HEK293 (cell line): Measurements from ENCODE around the gene UFD1.
A peak's percentile ranks its signal among the peaks of the same experiment; 100 is the strongest.

Experiments used
- AEBP2 ChIP-seq: fragments of 450-650 bp; formaldehyde crosslinking; IDR thresholded peaks from 2 replicates; pipeline ENCODE4 v1.5.1; 2016; ENCODE audit warnings: missing biosample characterization, missing genetic modification characterization, borderline replicate concordance
- HOXC10 ChIP-seq: sonication (generic); formaldehyde crosslinking; IDR thresholded peaks from 2 replicates; pipeline ENCODE4 v1.8.1; 2023; ENCODE audit warnings: mild to moderate bottlenecking, missing genetic modification reagents
- PRDM4 ChIP-seq: fragments of 450-650 bp; formaldehyde crosslinking; IDR thresholded peaks from 2 replicates; pipeline ENCODE4 v1.5.1; 2017; ENCODE audit warnings: missing biosample characterization, missing genetic modification characterization
- REPIN1 ChIP-seq: fragments of 450-650 bp; formaldehyde crosslinking; IDR thresholded peaks from 2 replicates; pipeline ENCODE4 v1.5.1; 2017; ENCODE audit warnings: missing biosample characterization, missing genetic modification characterization, low read depth
- SALL2 ChIP-seq: fragments of 450-650 bp; formaldehyde crosslinking; IDR thresholded peaks from 2 replicates; pipeline ENCODE4 v1.5.0; 2017; ENCODE audit warnings: missing biosample characterization, mild to moderate bottlenecking, missing genetic modification characterization, borderline replicate concordance
- ZBTB1 ChIP-seq: fragments of 450-650 bp; formaldehyde crosslinking; IDR thresholded peaks from 2 replicates; pipeline ENCODE4 v1.5.1; 2016; ENCODE audit warnings: missing biosample characterization, missing genetic modification characterization
- ZBTB11 ChIP-seq: fragments of 450-650 bp; formaldehyde crosslinking; conservative IDR thresholded peaks from 2 replicates; pipeline ENCODE4 v1.5.1; 2016; ENCODE audit warnings: low read depth, missing biosample characterization, missing genetic modification characterization
- ZEB2 ChIP-seq: fragments of 450-650 bp; formaldehyde crosslinking; IDR thresholded peaks from 2 replicates; pipeline ENCODE4 v1.5.1; 2016; ENCODE audit warnings: missing biosample characterization, missing genetic modification characterization
- ZNF10 ChIP-seq: fragments of 450-650 bp; formaldehyde crosslinking; IDR thresholded peaks from 2 replicates; pipeline ENCODE4 v1.5.1; 2017; ENCODE audit warnings: missing biosample characterization, missing genetic modification characterization
- ZNF146 ChIP-seq: fragments of 450-650 bp; formaldehyde crosslinking; IDR thresholded peaks from 2 replicates; pipeline ENCODE4 v1.5.1; 2016; ENCODE audit warnings: missing biosample characterization, missing genetic modification characterization
- ZNF18 ChIP-seq: fragments of 450-650 bp; formaldehyde crosslinking; IDR thresholded peaks from 2 replicates; pipeline ENCODE4 v1.5.1; 2016; ENCODE audit warnings: missing biosample characterization, missing genetic modification characterization
- ZNF223 ChIP-seq: fragments of 450-650 bp; formaldehyde crosslinking; IDR thresholded peaks from 2 replicates; pipeline ENCODE4 v1.5.1; 2016; ENCODE audit warnings: missing biosample characterization, missing genetic modification characterization
- ZNF280C ChIP-seq: fragments of 450-650 bp; formaldehyde crosslinking; IDR thresholded peaks from 2 replicates; pipeline ENCODE4 v1.5.1; 2016; ENCODE audit warnings: missing biosample characterization, missing genetic modification characterization
- ZNF350 ChIP-seq: fragments of 450-650 bp; formaldehyde crosslinking; IDR thresholded peaks from 2 replicates; pipeline ENCODE4 v1.5.0; 2017; ENCODE audit warnings: missing biosample characterization, mild to moderate bottlenecking, missing genetic modification characterization
- ZNF488 ChIP-seq: fragments of 450-650 bp; formaldehyde crosslinking; IDR thresholded peaks from 2 replicates; pipeline ENCODE4 v1.5.1; 2016; ENCODE audit warnings: missing biosample characterization, missing genetic modification characterization
- ZNF510 ChIP-seq: fragments of 450-650 bp; formaldehyde crosslinking; IDR thresholded peaks from 2 replicates; pipeline ENCODE4 v1.5.1; 2018; ENCODE audit warnings: mild to moderate bottlenecking, missing genetic modification characterization, missing biosample characterization; ENCODE audit not compliant: insufficient replicate concordance
- ZNF513 ChIP-seq: fragments of 450-650 bp; IDR thresholded peaks from 2 replicates; pipeline ENCODE4 v1.5.1; 2018; ENCODE audit warnings: missing biosample characterization, missing genetic modification characterization
- ZNF529 ChIP-seq: fragments of 450-650 bp; formaldehyde crosslinking; IDR thresholded peaks from 2 replicates; pipeline ENCODE4 v1.5.1; 2017; ENCODE audit warnings: missing genetic modification characterization, missing biosample characterization; ENCODE audit not compliant: insufficient replicate concordance
- ZNF621 ChIP-seq: fragments of 450-650 bp; formaldehyde crosslinking; IDR thresholded peaks from 2 replicates; pipeline ENCODE4 v1.5.1; 2017; ENCODE audit warnings: missing biosample characterization, missing genetic modification characterization
- ZNF660 ChIP-seq: fragments of 450-650 bp; IDR thresholded peaks from 2 replicates; pipeline ENCODE4 v1.5.1; 2018; ENCODE audit warnings: missing biosample characterization, mild to moderate bottlenecking, missing genetic modification characterization
- ZNF843 ChIP-seq: fragments of 450-650 bp; formaldehyde crosslinking; IDR thresholded peaks from 2 replicates; pipeline ENCODE4 v1.5.1; 2016; ENCODE audit warnings: missing biosample characterization, missing genetic modification characterization
- ZSCAN23 ChIP-seq: fragments of 450-650 bp; formaldehyde crosslinking; IDR thresholded peaks from 2 replicates; pipeline ENCODE4 v1.5.1; 2016; ENCODE audit warnings: missing biosample characterization, missing genetic modification characterization
- ZXDB ChIP-seq: fragments of 450-650 bp; formaldehyde crosslinking; IDR thresholded peaks from 2 replicates; pipeline ENCODE4 v1.5.1; 2016; ENCODE audit warnings: missing biosample characterization, missing genetic modification characterization

Gene UFD1

GRCh38 chr22:19447330-19448075, 31.5 kb downstream of the UFD1 start, which contains the start of gene C22orf39 (continued):
- TF ChIP-seq ZNF18 (tag by site-specific recombination) = no peak
- no peak for TF ChIP-seq ZNF529 (tag by site-specific recombination)
- TF ChIP-seq HOXC10 = no peak
- TF ChIP-seq ZNF350 = no peak
- TF ChIP-seq AEBP2 (tag by site-specific recombination) = no peak
- no peak for TF ChIP-seq ZNF843 (tag by site-specific recombination)
- TF ChIP-seq ZNF280C (tag by site-specific recombination) = no peak
- no peak for TF ChIP-seq ZNF146
- TF ChIP-seq PRDM4 (tag by site-specific recombination) = no peak
- TF ChIP-seq ZBTB1 (tag by site-specific recombination) = no peak
- TF ChIP-seq ZNF10 (tag by site-specific recombination) = no peak
- no peak for TF ChIP-seq ZNF513 (tag by site-specific recombination)
- no peak for TF ChIP-seq SALL2 (tag by site-specific recombination)
- peak; percentile 86 for TF ChIP-seq ZEB2
- TF ChIP-seq ZNF488 (tag by site-specific recombination) = no peak
- no peak for TF ChIP-seq ZNF223 (tag by site-specific recombination)
- no peak for TF ChIP-seq REPIN1 (tag by site-specific recombination)
- TF ChIP-seq ZBTB11 (tag by site-specific recombination) = no peak
- TF ChIP-seq ZSCAN23 (tag by site-specific recombination) = no peak
- peak; percentile 39; the same call in 1 of the 2 replicates for TF ChIP-seq ZNF660 (tag by site-specific recombination)
- no peak; the same call in 1 of the 2 replicates for TF ChIP-seq ZXDB (tag by site-specific recombination)
- no peak for TF ChIP-seq ZNF621 (tag by site-specific recombination)
- TF ChIP-seq ZNF510 = no peak
